ENCODE measurements around the gene CD47.

CD47 gene

GRCh38 chr3:108117241-108117775 is 26.5 kb upstream of the CD47 start:
- DNase-seq (ENCODE audit: low read depth in 2 of 2): no peak

- DNase-seq (ENCODE audit: low read depth in 2 of 2): no peak
Observed at GRCh38 chr3:108114423-108115065, 23.7 kb upstream of the CD47 start.

DNA sequence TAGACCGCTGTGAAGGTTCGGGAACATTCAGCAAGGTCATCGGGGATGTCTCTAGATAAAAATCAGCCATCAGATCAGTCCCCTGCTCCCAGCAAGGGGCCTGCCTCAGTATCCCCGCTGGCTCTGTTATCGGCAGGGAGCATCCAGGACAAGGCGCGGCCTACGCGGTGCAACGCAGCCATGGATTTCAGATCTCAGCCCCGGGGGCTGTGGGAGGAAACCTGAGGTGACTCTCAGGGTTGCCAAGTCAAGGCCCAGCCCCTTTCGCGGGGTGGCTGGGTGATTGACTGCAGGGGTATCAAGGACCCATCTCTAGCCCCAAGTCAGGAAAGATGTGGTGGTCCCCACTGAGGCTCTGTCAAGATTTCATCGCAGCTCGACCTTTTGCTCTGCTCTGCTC is 23.1 kb upstream of the CD47 start:
- DNase-seq (ENCODE audit: low read depth in 2 of 2): no peak

DNA sequence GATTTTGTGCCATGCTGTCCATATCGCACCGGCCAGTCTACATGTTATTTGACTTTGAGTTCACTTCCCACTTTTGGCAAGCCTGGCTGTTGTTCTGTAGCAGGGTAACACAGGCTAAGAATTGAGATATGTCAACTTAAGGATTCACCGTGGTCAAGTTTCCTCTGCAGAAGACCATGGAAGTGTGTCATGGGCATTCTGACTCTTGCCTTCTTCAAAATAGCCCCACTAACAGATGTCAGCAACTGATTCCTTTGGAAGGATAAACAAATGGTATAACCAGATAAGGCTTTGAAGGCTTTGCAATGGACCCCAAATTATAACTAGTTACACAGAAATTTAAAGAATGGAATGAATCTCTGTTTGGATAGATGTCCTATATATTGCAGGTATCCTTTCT is 20.1 kb upstream of the CD47 start:
- no peak for DNase-seq (ENCODE audit: low read depth in 2 of 2)

DNA sequence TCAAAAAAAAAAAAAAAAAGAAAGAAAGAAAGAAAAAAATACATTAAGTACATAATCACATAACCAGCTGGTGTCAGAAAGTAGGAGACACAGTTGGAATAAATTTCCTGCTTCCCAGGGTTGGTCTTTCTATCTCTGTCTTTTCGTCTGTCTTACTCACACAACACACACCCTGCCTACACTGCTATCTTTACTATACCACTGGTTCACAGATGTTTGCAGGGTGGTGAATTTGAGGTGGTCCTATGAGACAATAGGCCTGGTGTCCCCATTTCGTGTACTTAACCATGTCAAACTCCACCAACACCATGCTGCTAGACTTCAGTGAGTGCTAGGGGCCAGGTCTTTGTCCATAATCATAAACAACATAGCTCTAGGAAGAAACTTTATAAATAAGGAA is 17.6 kb upstream of the CD47 start:
- no peak for DNase-seq (ENCODE audit: low read depth in 2 of 2)

GRCh38 chr3:108106449-108106848 is 15.6 kb upstream of the CD47 start:
- no peak for DNase-seq (ENCODE audit: low read depth in 2 of 2)

GRCh38 chr3:108106031-108106430 is 15.2 kb upstream of the CD47 start:
- DNase-seq (ENCODE audit: low read depth in 2 of 2): no peak

- DNase-seq (ENCODE audit: low read depth in 2 of 2): no peak
Observed at GRCh38 chr3:108103886-108104797, 13.3 kb upstream of the CD47 start.

DNA sequence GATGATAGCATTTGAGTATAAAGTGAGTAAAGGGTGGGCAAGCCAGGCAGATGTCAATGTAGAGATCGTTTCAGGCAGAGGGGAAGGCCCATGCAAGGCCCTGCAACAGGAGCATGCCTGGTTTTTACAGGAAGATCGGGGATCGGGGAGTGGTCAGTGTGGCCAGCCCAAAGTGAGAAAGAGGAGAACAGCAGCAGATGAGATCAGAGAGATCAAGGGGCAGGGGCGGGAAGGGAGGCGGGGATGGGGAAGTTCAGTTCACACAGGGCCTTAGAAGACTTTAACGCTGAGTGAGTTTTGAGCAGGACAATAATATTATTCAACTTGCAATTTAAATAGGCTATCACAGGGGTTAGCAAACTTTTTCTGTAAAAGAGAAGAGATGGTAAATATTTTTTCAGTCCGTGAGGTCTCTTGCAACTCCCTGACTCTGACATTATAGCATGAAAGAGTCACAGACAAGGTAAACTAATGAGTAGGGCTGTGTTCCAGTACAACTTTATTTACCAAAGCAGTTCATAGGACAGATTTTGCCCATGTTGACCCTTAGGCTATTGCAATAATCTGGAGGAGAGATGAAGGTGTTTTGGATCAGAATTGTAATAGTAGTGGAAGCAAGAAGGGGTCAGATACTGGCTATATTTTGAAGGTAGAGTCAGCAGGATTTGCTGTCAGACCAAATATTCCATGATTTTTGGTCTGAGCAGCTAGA is 12.4 kb upstream of the CD47 start:
- DNase-seq (ENCODE audit: low read depth in 2 of 2): no peak

GRCh38 chr3:108102420-108103039 is 11.7 kb upstream of the CD47 start:
- DNase-seq (ENCODE audit: low read depth in 2 of 2): no peak

- DNase-seq (ENCODE audit: low read depth in 2 of 2): no peak
Observed at GRCh38 chr3:108100906-108101660, 10.3 kb upstream of the CD47 start.

- no peak for DNase-seq (ENCODE audit: low read depth in 2 of 2)
Observed at GRCh38 chr3:108099679-108100428, 9.0 kb upstream of the CD47 start.

- DNase-seq (ENCODE audit: low read depth in 2 of 2): no peak
Observed at GRCh38 chr3:108099244-108099643, 8.4 kb upstream of the CD47 start.

DNA sequence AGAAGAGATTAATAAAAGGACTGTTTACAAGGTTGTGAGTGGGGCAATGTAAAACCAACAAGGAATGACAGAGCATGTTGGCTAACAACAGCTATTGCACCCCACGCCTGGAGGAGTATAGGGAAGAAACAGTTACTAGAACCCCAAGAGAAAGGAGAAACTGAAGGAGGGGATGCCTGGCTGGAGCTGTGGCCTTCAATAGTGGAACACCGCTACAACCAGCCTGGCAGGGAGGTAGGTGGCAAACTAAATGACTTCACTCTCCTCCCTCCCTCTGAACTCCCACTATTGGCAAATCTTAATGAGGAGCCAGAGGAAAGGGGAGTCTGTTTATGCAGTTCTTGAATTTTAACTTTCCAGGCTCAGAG is 7.2 kb upstream of the CD47 start:
- DNase-seq (ENCODE audit: low read depth in 2 of 2): no peak

- DNase-seq (ENCODE audit: low read depth in 2 of 2): no peak
Observed at GRCh38 chr3:108097322-108098002, 6.6 kb upstream of the CD47 start.

- DNase-seq (ENCODE audit: low read depth in 2 of 2): no peak
Observed at GRCh38 chr3:108096532-108097321, 5.9 kb upstream of the CD47 start.

DNA sequence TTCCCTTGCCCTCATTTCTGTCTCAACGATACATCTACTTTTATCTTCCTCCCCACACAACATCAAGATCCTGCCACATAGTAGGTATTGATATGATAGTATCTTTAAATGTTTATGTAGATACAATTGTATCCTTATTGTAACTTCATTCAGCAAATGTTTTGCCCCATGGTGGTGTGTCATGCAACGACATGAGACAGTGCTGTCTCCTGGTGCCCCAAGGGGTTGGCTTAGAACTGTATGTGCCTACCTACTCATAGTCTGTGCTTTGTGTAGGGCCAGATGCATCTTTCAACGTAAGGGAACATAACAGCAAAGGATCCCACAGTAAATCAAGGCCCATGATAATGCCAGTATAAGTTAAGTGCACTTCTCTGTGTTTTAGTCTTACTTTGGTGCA is 2.8 kb upstream of the CD47 start:
- no peak for DNase-seq (ENCODE audit: low read depth in 2 of 2)

DNA sequence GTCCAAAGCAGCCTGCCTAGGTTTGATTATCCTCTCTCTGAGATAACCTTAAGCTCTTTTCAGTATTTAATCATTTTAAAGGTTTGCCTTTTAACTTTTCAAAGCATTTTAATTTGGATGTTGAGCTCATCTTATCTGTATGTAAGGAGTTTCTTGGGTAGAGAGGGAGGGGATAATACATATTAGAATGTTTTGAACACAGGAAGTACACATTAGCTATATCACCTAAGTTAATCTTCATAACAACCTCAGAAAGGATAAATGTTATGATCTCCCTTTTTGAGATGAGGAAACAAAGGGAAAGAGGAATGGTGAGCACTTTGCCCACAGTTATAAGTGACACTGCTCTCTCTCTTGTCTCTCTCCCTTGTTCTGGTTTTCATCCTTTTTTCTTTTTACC is 2.2 kb upstream of the CD47 start:
- no peak for DNase-seq (ENCODE audit: low read depth in 2 of 2)

DNA sequence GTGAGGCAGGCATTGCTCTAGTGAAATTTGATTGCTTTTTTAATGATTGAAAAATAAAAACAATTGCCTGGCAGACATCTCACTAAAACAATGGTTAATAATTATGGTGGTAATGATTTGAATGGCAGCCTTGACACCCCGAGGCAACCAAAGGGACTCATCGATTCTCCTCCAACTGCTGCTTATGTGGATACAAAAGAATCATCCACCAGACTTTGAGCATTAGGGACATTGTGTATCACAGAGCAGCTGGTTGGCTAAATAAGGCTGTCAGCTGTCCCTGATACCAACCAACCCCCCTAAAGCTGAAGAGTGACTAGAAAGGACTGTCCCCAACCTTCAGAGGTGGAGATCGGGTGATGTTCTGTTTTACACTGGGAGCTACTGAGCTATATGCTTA is 1.7 kb upstream of the CD47 start:
- no peak for DNase-seq (ENCODE audit: low read depth in 2 of 2)
